AG09319 (cell line): ENCODE results near the gene VPS13A.

Experiments used
- DNase-seq: peaks from one replicate; pipeline ENCODE4 v3.0.0-alpha.2; 2010; ENCODE audit warnings: low read depth; ENCODE audit errors: extremely low read depth
- TF ChIP-seq, protein P1 (sequence below): IDR thresholded peaks from 2 replicates; pipeline ENCODE4 v1.5.1; 2011; ENCODE audit warnings: low read depth, mild to moderate bottlenecking, inconsistent platforms, low read length, moderate library complexity

Gene VPS13A

GRCh38 chr9:77449240-77450084, 272.1 kb downstream of the VPS13A start:
- TF ChIP-seq, protein P1, sequence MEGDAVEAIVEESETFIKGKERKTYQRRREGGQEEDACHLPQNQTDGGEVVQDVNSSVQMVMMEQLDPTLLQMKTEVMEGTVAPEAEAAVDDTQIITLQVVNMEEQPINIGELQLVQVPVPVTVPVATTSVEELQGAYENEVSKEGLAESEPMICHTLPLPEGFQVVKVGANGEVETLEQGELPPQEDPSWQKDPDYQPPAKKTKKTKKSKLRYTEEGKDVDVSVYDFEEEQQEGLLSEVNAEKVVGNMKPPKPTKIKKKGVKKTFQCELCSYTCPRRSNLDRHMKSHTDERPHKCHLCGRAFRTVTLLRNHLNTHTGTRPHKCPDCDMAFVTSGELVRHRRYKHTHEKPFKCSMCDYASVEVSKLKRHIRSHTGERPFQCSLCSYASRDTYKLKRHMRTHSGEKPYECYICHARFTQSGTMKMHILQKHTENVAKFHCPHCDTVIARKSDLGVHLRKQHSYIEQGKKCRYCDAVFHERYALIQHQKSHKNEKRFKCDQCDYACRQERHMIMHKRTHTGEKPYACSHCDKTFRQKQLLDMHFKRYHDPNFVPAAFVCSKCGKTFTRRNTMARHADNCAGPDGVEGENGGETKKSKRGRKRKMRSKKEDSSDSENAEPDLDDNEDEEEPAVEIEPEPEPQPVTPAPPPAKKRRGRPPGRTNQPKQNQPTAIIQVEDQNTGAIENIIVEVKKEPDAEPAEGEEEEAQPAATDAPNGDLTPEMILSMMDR, result no peak; the same call in 1 of the 2 replicates
- DNase-seq, result no peak

- no peak for DNase-seq
- TF ChIP-seq, protein P1, result no peak
These were observed 272.7 kb downstream of the VPS13A start for GRCh38 chr9:77450085-77450475.

DNA sequence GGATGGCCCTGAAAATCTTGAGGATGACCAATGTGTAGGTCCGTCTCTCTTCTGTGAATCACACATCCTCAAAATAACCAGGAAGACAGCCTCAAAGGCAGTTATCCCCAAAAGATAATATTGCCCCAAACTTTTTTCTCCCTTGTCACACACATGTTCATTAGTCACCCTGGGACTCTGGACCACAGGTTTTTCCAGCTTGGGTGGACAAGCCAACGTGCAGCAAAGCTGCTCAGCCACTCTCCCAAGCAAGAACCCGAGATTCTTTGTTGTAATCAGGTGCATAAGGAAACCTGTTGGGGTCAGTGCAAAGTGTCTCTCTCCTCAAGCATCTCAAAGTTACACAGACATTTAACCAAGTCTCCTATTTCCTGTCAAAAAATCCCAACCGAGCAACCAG, 274.2 kb downstream of the VPS13A start:
- TF ChIP-seq, protein P1, result no peak
- DNase-seq, result no peak

DNA sequence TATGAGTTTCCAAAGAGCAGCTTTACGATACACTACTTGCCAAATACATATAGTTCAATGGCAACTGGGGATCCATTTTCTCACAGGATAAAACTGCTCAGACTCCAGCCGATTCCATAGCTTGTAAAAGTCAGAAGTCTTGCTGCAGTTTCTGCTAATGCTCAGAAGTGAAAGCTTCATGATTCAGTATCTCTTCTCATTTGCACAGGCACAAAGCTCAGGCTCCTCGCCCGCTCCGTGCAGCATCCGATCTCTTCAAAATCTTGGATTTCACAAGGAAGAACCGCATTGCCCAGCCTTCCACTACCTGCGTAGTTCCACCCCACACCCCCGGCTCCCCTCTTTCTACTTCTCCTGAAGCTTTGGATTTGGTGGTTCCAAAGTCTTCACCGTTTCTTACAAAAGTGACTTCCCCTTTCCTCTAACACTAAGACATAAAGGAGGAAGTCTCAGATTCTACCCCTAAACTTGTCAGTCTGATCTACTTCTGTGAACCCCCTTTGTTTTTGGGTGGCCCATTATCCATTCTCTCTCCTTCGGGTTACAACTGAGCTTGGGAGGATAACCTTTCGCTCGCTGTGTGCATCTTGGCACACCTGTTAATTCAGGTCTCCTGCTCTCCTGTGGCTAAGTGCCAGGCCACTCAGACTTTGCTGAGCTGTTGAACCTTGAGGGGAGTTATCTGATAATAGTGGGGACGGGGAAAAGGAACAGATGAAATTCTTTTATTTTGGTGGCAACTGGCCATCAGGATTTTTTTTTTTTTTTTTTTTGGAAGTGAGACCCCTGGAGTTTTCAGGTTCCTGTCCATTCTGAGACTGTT, 276.7 kb downstream of the VPS13A start:
- TF ChIP-seq, protein P1, result no peak
- DNase-seq, result no peak

DNA sequence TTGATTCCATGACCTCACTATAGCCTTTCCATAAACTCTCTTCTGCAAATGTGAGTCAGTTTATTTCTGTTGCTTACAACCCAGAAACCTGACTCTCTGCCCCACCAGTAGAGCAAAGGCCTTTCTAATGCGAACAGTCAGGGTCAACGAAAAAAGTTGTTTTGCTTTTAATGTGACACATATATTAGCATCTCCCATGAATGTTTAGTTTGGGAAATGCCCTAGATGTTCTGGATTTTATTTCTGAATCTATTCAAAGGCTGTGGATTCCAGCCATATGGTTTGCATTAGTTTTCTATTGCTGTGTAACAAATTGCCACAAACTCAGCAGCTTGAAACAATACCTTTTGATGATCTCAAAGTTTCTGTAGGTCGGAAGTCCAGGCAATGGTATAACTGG, 277.3 kb downstream of the VPS13A start:
- TF ChIP-seq, protein P1, result no peak
- peak; percentile 46 for DNase-seq

GRCh38 chr9:77455312-77455927, 278.1 kb downstream of the VPS13A start:
- TF ChIP-seq, protein P1, result peak; percentile 27
- no peak for DNase-seq
